SK-N-SH (cell line): ENCODE data around the gene POLR3G. TPM values are rescaled to one million over a fixed set of nuclear protein-coding genes. Genes with fewer than 3 reads are reported as not detected.

Source experiments
- CTCF ChIA-PET: fragments of 300-600, 350-600 bp; formaldehyde crosslinking; extraction: SDS; loops from one replicate; lab custom pipeline; 2021; lab: Yijun Ruan, JAX
- POLR2A ChIA-PET: fragments of 350-600 bp; sonication (Branson Sonifier 250); formaldehyde crosslinking; extraction: SDS; loops from one replicate; lab custom pipeline; 2020; ENCODE audit warnings: antibody characterized with exemption, inconsistent platforms; lab: Yijun Ruan, JAX
- DNase-seq: peaks from one replicate; pipeline ENCODE4 v3.0.0; 2012
- H2AFZ ChIP-seq: fragments of 200-600 bp; sonication (generic); 2 replicates; pipeline ENCODE4 v1.8.1; 2016; ENCODE audit warnings: antibody characterized with exemption, mild to moderate bottlenecking, low read depth
- H3F3A ChIP-seq: fragments of 200-600 bp; sonication (generic); replicated peaks from 2 replicates; pipeline ENCODE3; 2016; ENCODE audit warnings: antibody characterized with exemption, mild to moderate bottlenecking; ENCODE audit not compliant: insufficient read depth
- H3K27ac ChIP-seq, 2 experiments: fragments of 200-500 bp in 1 of 2; fragments of 200-600 bp in 1 of 2; sonication (Bioruptor generic) in 1 of 2; sonication (generic), shearing (Covaris generic) in 1 of 2; 2 replicates each; pipeline versions ENCODE4 v1.5.1 to v1.6.1; 2014 to 2016; ENCODE audit warnings: low read depth in 2 of 2, inconsistent platforms in 1 of 2, low read length in 1 of 2, mild to moderate bottlenecking in 1 of 2, mixed read lengths in 1 of 2
- H3K27me3 ChIP-seq: fragments of 200-600 bp; sonication (generic), shearing (Covaris generic); 2 replicates; pipeline ENCODE4 v1.6.1; 2016; ENCODE audit warnings: mixed run types; ENCODE audit not compliant: insufficient read depth
- H3K36me3 ChIP-seq, 2 experiments: fragments of 200-500 bp in 1 of 2; fragments of 200-600 bp in 1 of 2; sonication (Bioruptor generic) in 1 of 2; sonication (generic) in 1 of 2; replicated peaks in 1 of 2; 2 replicates each; pipeline versions ENCODE3 to v1.5.1; 2014 to 2016; ENCODE audit warnings: low read length in 1 of 2, mild to moderate bottlenecking in 1 of 2; ENCODE audit not compliant: insufficient read depth in 2 of 2, control insufficient read depth in 1 of 2
- H3K4me1 ChIP-seq, 2 experiments: fragments of 200-500 bp in 1 of 2; fragments of 200-600 bp in 1 of 2; sonication (Bioruptor generic) in 1 of 2; sonication (generic), shearing (Covaris generic) in 1 of 2; 2 replicates each; pipeline versions ENCODE4 v1.5.1 to v1.6.1; 2014 to 2016; ENCODE audit warnings: low read depth in 1 of 2, low read length in 1 of 2, mixed run types in 1 of 2; ENCODE audit not compliant: insufficient read depth in 2 of 2, control insufficient read depth in 1 of 2
- H3K4me2 ChIP-seq: fragments of 200-600 bp; sonication (generic), shearing (Covaris generic); 2 replicates; pipeline ENCODE4 v1.6.1; 2017; ENCODE audit warnings: mixed run types
- H3K4me3 ChIP-seq, 2 experiments: fragments of 200-500 bp in 1 of 2; fragments of 200-600 bp in 1 of 2; sonication (Bioruptor generic) in 1 of 2; sonication (generic), shearing (Covaris generic) in 1 of 2; 2 replicates each; pipeline versions ENCODE4 v1.5.1 to v1.8.1; 2014 to 2016; ENCODE audit warnings: low read depth in 2 of 2, inconsistent platforms in 1 of 2, low read length in 1 of 2, mild to moderate bottlenecking in 1 of 2, mixed read lengths in 1 of 2, moderate library complexity in 1 of 2
- H3K79me2 ChIP-seq: fragments of 200-600 bp; sonication (generic); 2 replicates; pipeline ENCODE4 v1.8.1; 2017; ENCODE audit warnings: mild to moderate bottlenecking; ENCODE audit not compliant: insufficient read depth
- H3K9ac ChIP-seq: fragments of 200-600 bp; sonication (generic); 2 replicates; pipeline ENCODE4 v1.6.1; 2017; ENCODE audit warnings: mixed run types
- H3K9me2 ChIP-seq: fragments of 200-600 bp; sonication (generic); 2 replicates; pipeline ENCODE4 v1.6.1; 2017; ENCODE audit warnings: mixed run types
- H3K9me3 ChIP-seq: fragments of 200-600 bp; sonication (generic); 2 replicates; pipeline ENCODE4 v1.6.1; 2017; ENCODE audit warnings: mixed run types, mild to moderate bottlenecking, moderate library complexity
- H4K20me1 ChIP-seq: fragments of 200-600 bp; sonication (generic); 2 replicates; pipeline ENCODE4 v1.6.1; 2017; ENCODE audit warnings: mild to moderate bottlenecking, mixed run types; ENCODE audit not compliant: insufficient read depth
- CHD2 ChIP-seq: fragments of 150-350 bp; IDR thresholded peaks from 2 replicates; pipeline ENCODE4 v1.6.1; 2018; ENCODE audit warnings: low read length; ENCODE audit not compliant: partially characterized antibody
- ELF1 ChIP-seq: IDR thresholded peaks from 2 replicates; pipeline ENCODE4 v1.4.0; 2012
- EZH2phosphoT487 ChIP-seq: fragments of 200-600 bp; sonication (generic); IDR thresholded peaks from 2 replicates; pipeline ENCODE4 v1.6.1; 2017; ENCODE audit warnings: low read depth, mixed run types, mild to moderate bottlenecking, antibody characterized with exemption, moderate library complexity, borderline replicate concordance
- FOXJ3 ChIP-seq: sonication (generic); formaldehyde crosslinking; IDR thresholded peaks from 2 replicates; pipeline ENCODE4 v1.5.1; 2020; ENCODE audit warnings: mild to moderate bottlenecking, missing genetic modification reagents
- FOXM1 ChIP-seq: IDR thresholded peaks from 2 replicates; pipeline ENCODE4 v1.4.0; 2012; ENCODE audit warnings: low read depth, mild to moderate bottlenecking
- GABPA ChIP-seq: IDR thresholded peaks from 2 replicates; pipeline ENCODE4 v1.4.0; 2012; ENCODE audit warnings: low read depth, mild to moderate bottlenecking
- GATA2 ChIP-seq: sonication (generic); formaldehyde crosslinking; IDR thresholded peaks from 2 replicates; pipeline ENCODE4 v1.5.0; 2020; ENCODE audit warnings: mild to moderate bottlenecking, missing genetic modification reagents
- JUND ChIP-seq: IDR thresholded peaks from 2 replicates; pipeline ENCODE4 v1.4.0; 2012
- MXI1 ChIP-seq: IDR thresholded peaks from 2 replicates; pipeline ENCODE4 v1.6.1; 2012; ENCODE audit warnings: mild to moderate bottlenecking, low read depth, low read length, improper control_type of control experiment
- NRF1 ChIP-seq: IDR thresholded peaks from 2 replicates; pipeline ENCODE4 v1.6.1; 2012; ENCODE audit warnings: low read depth, mild to moderate bottlenecking, low read length
- RCOR1 ChIP-seq: fragments of 150-350 bp; IDR thresholded peaks from 2 replicates; pipeline ENCODE4 v1.6.1; 2017; ENCODE audit warnings: antibody characterized with exemption, low read length
- RFX5 ChIP-seq: IDR thresholded peaks from 2 replicates; pipeline ENCODE4 v1.6.1; 2012; ENCODE audit warnings: mild to moderate bottlenecking, improper control_type of control experiment, low read length
- SIN3A ChIP-seq: IDR thresholded peaks from 2 replicates; pipeline ENCODE4 v1.6.1; 2012; ENCODE audit warnings: low read depth, mild to moderate bottlenecking, low read length, moderate library complexity, borderline replicate concordance
- SMC3 ChIP-seq: IDR thresholded peaks from 2 replicates; pipeline ENCODE4 v1.6.1; 2012; ENCODE audit warnings: low read depth, low read length, improper control_type of control experiment
- YY1 ChIP-seq: IDR thresholded peaks from 2 replicates; pipeline ENCODE4 v1.4.0; 2012; ENCODE audit warnings: low read depth, mild to moderate bottlenecking
- WGBS: methylation state at CpG from one replicate; pipeline ENCODE4 v1.1.6; 2017; ENCODE audit warnings: low lambda C conversion rate; 5-methylcytosine and 5-hydroxymethylcytosine counted together
- polyA plus RNA-seq, 3 experiments: library from polyadenylated mRNA; depleted of rRNA; stranded (reverse); fragments of >200 nt; gene quantifications; 2 replicates each; pipeline ENCODE4 v1.2.3, GENCODE V29; 2012
- TF ChIP-seq, protein P1 (sequence below): fragments of 150-350 bp; IDR thresholded peaks from 2 replicates; pipeline ENCODE4 v1.6.1; 2016; ENCODE audit warnings: mild to moderate bottlenecking, low read depth, low read length
- TF ChIP-seq, protein P2 (sequence below): fragments of 200-600 bp; sonication (generic); IDR thresholded peaks from 2 replicates; pipeline ENCODE4 v1.6.1; 2017; ENCODE audit warnings: antibody characterized with exemption, mild to moderate bottlenecking, moderate library complexity
- TF ChIP-seq, protein P3 (sequence below): IDR thresholded peaks from 2 replicates; pipeline ENCODE4 v1.6.1; 2012; ENCODE audit warnings: mild to moderate bottlenecking, low read depth, low read length, moderate library complexity
- TF ChIP-seq, protein P4 (sequence below): IDR thresholded peaks from 2 replicates; pipeline ENCODE4; 2012
- TF ChIP-seq, protein P5 (sequence below): IDR thresholded peaks from 2 replicates; pipeline ENCODE4 v1.4.0; 2012; ENCODE audit warnings: low read depth, borderline replicate concordance

Gene POLR3G
- polyA plus RNA-seq, 1 of the 3 experiments (the other 2 are of a cell fraction) = 17.1 TPM

DNA sequence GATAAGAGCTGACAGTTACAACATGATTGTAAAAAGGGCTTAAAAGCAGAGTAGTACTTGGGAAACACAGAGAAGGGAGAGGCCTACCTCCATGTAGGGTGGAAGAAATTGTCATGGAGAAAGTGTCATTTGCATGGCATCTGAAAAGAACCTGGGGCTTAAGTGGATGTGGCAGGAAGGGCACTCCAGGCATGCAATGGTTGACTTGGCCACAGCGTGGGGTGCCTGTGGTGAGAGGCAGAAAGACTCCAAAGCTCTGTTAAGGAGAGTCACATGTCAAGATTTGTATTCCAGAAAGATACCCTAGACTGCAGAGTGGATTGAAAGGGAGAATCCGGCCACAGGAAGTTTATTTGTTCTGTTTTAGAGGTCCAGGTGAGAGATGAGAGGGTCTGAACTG, 2.4 kb downstream of the POLR3G start:
- no peaks in the 10 kb centered on the region for H3K36me3 ChIP-seq
- H3K9ac ChIP-seq = no peak overlapping the region
- CTCF ChIA-PET = interaction anchor here (0.6 to 1.3 kb wide), 4 partner anchors 9 to 133 kb away, joined by 3 to 4 read pairs (median 3); partner anchors contain the start of gene LYSMD3
- no peak overlapping the region for H2AFZ ChIP-seq
- no peak overlapping the region for H3K27ac ChIP-seq
- H3K9me3 ChIP-seq = no peaks in the 10 kb centered on the region
- no peaks in the 10 kb centered on the region for H4K20me1 ChIP-seq
- TF ChIP-seq SIN3A (no peak), EZH2phosphoT487 (no peak), MXI1 (no peak), RFX5 (no peak), JUND (no peak), NRF1 (no peak), GABPA (no peak), ELF1 (no peak), FOXJ3 (no peak), GATA2 (CRISPR knock-in tag) (no peak), SMC3 (no peak), RCOR1 (no peak), CHD2 (no peak), FOXM1 (no peak), YY1 (no peak)
- TF ChIP-seq, protein P1, sequence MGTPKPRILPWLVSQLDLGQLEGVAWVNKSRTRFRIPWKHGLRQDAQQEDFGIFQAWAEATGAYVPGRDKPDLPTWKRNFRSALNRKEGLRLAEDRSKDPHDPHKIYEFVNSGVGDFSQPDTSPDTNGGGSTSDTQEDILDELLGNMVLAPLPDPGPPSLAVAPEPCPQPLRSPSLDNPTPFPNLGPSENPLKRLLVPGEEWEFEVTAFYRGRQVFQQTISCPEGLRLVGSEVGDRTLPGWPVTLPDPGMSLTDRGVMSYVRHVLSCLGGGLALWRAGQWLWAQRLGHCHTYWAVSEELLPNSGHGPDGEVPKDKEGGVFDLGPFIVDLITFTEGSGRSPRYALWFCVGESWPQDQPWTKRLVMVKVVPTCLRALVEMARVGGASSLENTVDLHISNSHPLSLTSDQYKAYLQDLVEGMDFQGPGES = no peak
- TF ChIP-seq, protein P2, sequence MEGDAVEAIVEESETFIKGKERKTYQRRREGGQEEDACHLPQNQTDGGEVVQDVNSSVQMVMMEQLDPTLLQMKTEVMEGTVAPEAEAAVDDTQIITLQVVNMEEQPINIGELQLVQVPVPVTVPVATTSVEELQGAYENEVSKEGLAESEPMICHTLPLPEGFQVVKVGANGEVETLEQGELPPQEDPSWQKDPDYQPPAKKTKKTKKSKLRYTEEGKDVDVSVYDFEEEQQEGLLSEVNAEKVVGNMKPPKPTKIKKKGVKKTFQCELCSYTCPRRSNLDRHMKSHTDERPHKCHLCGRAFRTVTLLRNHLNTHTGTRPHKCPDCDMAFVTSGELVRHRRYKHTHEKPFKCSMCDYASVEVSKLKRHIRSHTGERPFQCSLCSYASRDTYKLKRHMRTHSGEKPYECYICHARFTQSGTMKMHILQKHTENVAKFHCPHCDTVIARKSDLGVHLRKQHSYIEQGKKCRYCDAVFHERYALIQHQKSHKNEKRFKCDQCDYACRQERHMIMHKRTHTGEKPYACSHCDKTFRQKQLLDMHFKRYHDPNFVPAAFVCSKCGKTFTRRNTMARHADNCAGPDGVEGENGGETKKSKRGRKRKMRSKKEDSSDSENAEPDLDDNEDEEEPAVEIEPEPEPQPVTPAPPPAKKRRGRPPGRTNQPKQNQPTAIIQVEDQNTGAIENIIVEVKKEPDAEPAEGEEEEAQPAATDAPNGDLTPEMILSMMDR = no peak
- TF ChIP-seq, protein P3, sequence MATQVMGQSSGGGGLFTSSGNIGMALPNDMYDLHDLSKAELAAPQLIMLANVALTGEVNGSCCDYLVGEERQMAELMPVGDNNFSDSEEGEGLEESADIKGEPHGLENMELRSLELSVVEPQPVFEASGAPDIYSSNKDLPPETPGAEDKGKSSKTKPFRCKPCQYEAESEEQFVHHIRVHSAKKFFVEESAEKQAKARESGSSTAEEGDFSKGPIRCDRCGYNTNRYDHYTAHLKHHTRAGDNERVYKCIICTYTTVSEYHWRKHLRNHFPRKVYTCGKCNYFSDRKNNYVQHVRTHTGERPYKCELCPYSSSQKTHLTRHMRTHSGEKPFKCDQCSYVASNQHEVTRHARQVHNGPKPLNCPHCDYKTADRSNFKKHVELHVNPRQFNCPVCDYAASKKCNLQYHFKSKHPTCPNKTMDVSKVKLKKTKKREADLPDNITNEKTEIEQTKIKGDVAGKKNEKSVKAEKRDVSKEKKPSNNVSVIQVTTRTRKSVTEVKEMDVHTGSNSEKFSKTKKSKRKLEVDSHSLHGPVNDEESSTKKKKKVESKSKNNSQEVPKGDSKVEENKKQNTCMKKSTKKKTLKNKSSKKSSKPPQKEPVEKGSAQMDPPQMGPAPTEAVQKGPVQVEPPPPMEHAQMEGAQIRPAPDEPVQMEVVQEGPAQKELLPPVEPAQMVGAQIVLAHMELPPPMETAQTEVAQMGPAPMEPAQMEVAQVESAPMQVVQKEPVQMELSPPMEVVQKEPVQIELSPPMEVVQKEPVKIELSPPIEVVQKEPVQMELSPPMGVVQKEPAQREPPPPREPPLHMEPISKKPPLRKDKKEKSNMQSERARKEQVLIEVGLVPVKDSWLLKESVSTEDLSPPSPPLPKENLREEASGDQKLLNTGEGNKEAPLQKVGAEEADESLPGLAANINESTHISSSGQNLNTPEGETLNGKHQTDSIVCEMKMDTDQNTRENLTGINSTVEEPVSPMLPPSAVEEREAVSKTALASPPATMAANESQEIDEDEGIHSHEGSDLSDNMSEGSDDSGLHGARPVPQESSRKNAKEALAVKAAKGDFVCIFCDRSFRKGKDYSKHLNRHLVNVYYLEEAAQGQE = no peak
- TF ChIP-seq, protein P4, sequence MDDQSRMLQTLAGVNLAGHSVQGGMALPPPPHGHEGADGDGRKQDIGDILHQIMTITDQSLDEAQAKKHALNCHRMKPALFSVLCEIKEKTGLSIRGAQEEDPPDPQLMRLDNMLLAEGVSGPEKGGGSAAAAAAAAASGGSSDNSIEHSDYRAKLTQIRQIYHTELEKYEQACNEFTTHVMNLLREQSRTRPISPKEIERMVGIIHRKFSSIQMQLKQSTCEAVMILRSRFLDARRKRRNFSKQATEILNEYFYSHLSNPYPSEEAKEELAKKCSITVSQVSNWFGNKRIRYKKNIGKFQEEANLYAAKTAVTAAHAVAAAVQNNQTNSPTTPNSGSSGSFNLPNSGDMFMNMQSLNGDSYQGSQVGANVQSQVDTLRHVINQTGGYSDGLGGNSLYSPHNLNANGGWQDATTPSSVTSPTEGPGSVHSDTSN = no peak
- TF ChIP-seq, protein P5, sequence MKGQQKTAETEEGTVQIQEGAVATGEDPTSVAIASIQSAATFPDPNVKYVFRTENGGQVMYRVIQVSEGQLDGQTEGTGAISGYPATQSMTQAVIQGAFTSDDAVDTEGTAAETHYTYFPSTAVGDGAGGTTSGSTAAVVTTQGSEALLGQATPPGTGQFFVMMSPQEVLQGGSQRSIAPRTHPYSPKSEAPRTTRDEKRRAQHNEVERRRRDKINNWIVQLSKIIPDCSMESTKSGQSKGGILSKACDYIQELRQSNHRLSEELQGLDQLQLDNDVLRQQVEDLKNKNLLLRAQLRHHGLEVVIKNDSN = no peak
- POLR2A ChIA-PET = no interaction called here
- no peak overlapping the region for H3K4me3 ChIP-seq
- H3K79me2 ChIP-seq = peaks cover 19% of the 10 kb centered on the region; the same call in 1 of the 2 replicates
- no peak overlapping the region for H3K4me2 ChIP-seq
- no peak for DNase-seq
- no peaks in the 10 kb centered on the region for H3K9me2 ChIP-seq
- H3K4me1 ChIP-seq = peaks cover 7 to 21% of the 10 kb centered on the region in 2 experiments; a peak in 3 of 4 replicates
- WGBS = 96% methylated on average over 2 of the region's 2 CpGs
- no peaks in the 10 kb centered on the region for H3F3A ChIP-seq
- H3K27me3 ChIP-seq = no peaks in the 10 kb centered on the region
